Measurements from ENCODE around the gene LASP1. TPM values are rescaled to one million over a fixed set of nuclear protein-coding genes. Genes with fewer than 3 reads are reported as not detected.
"Not testable (repeated sequence)": the region's sequence is repeated elsewhere in the genome, so short reads cannot be mapped to it uniquely, and the experiment has no call there.

Gene LASP1
- total RNA-seq, 1 donor from 2014 or later: 300 TPM

DNA sequence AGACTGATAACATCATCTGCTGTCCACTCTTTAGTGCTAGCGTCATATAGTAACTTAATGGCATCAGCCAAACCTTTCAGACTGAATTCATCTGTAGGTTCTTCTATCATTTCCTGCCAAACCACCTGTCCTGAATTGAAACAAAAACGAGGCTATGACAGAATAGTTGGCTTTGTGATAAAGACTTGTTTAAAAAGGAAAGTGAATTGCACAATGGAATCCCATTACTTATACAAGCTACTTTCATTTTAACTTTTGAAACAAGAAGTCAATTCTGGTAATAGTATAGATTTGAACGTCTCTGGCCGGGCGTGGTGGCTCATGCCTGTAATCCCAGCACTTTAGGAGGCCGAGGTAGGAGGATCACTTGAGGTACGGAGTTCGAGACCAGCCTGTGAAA, 73.7 kb downstream of the LASP1 start:
- Histone ChIP-seq H3K27ac (no peak overlapping the region), H3K9me3 (no peaks in the 10 kb centered on the region), H3K36me3 (no peaks in the 10 kb centered on the region), H3K27me3 (no peaks in the 10 kb centered on the region), H3K4me3 (no peak overlapping the region), H3K4me1 (no peaks in the 10 kb centered on the region)
- TF ChIP-seq, protein P1, sequence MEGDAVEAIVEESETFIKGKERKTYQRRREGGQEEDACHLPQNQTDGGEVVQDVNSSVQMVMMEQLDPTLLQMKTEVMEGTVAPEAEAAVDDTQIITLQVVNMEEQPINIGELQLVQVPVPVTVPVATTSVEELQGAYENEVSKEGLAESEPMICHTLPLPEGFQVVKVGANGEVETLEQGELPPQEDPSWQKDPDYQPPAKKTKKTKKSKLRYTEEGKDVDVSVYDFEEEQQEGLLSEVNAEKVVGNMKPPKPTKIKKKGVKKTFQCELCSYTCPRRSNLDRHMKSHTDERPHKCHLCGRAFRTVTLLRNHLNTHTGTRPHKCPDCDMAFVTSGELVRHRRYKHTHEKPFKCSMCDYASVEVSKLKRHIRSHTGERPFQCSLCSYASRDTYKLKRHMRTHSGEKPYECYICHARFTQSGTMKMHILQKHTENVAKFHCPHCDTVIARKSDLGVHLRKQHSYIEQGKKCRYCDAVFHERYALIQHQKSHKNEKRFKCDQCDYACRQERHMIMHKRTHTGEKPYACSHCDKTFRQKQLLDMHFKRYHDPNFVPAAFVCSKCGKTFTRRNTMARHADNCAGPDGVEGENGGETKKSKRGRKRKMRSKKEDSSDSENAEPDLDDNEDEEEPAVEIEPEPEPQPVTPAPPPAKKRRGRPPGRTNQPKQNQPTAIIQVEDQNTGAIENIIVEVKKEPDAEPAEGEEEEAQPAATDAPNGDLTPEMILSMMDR (IDR thresholded peaks at IDR 0.05): no peak
- DNase-seq (ENCODE audit: low spot score in 2 of 2): no peak
- intact Hi-C loops (cut with DNase I): no loop called here

DNA sequence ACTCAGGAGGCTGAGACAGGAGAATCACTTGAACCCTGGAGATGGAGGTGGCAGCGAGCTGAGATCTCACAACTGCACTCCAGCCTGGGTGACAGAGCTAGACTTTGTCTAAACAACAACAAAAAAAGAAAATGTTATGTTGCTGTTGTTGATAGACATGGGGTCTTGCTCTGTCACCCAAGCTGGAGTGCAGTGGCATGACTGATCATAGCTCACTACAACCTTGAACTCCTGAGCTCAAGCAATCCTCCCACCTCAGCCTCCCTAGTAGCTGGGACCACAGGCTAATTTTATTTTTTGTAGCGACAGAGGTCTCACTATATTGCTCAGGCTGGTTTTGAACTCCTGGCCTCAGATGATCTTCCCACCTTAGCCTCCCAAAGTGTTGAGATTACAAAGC, 77.3 kb downstream of the LASP1 start:
- Histone ChIP-seq H3K36me3 (no peaks in the 10 kb centered on the region), H3K27ac (no peak overlapping the region), H3K9me3 (no peaks in the 10 kb centered on the region), H3K27me3 (no peaks in the 10 kb centered on the region), H3K4me1 (no peaks in the 10 kb centered on the region), H3K4me3 (no peak overlapping the region)
- TF ChIP-seq, protein P1 (IDR thresholded peaks at IDR 0.05): no peak
- intact Hi-C loops (cut with DNase I): no loop called here
- DNase-seq (ENCODE audit: low spot score in 2 of 2): no peak

DNA sequence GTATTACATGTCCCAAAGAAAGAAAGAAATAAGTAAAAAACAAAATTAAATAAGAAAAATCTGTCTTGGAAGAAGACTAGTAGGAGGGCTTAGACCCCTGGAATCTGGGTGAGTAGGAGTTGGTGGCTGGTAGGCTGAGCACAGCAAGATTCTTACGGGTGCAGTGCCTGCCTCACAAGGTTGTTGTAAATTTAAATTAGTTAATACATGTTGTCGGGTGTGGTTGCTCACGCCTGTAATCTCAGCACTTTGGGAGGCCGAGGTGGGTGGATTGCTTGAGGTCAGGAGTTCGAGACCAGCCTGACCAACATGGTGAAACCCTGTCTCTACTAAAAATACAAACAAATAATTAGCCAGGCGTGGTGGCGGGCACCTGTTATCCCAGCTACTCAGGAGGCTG, 83.9 kb downstream of the LASP1 start:
- DNase-seq (ENCODE audit: low spot score in 2 of 2); intact Hi-C loops (cut with DNase I); H3K4me1 ChIP-seq; H3K27ac ChIP-seq; H3K9me3 ChIP-seq; H3K36me3 ChIP-seq; H3K27me3 ChIP-seq; H3K4me3 ChIP-seq: not testable (repeated sequence)

DNA sequence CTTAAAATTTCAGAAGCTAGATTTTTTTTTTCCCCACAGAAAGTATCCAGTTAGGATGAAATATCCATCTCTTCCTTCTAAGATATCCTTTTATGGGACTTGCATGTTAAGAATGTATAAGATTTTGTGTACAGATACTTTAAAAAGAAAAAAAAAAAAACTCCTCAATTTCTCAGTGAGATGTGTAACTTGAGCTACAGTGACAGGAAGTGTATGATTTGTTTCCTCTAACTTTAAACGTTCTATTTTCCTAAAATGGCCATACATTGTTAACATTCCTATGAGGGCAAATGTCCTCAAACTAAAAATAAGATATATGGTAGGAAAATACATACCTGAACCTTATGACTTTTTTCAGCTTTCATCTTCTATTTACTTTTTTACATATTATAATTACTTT, 88.5 kb downstream of the LASP1 start:
- Histone ChIP-seq H3K4me3 (no peak overlapping the region), H3K36me3 (no peaks in the 10 kb centered on the region), H3K27me3 (no peaks in the 10 kb centered on the region), H3K9me3 (no peaks in the 10 kb centered on the region), H3K4me1 (peaks cover 0 to 4% of the 10 kb centered on the region in 2 donors), H3K27ac (peak overlapping the region; percentile 31 to 58)
- intact Hi-C loops (cut with DNase I): no loop called here
- TF ChIP-seq, protein P1 (IDR thresholded peaks at IDR 0.05): no peak
- DNase-seq (ENCODE audit: low spot score in 2 of 2): no peak

DNA sequence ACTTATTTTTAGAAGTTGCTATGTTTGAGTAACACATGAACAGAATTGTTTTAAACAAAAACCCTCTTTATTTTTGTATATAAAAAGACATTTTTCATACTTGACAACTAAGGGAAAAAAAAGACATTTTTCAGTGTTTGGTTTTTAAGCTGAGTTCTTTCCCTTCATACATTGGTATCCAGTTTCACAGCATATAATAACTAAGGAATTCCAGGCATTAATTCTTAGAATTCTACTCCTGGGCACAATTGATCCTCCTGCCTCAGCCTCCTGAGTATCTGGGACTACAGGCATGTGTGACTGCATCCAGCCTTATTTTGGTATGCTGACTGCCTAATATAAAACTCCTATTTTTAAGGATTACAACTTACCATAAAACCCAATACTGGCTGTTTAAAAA, 88.9 kb downstream of the LASP1 start:
- intact Hi-C loops (cut with DNase I): no loop called here
- Histone ChIP-seq H3K9me3 (no peaks in the 10 kb centered on the region), H3K4me3 (no peak overlapping the region), H3K4me1 (peaks cover 0 to 4% of the 10 kb centered on the region in 2 donors), H3K27me3 (no peaks in the 10 kb centered on the region), H3K36me3 (no peaks in the 10 kb centered on the region), H3K27ac (peak overlapping the region; percentile 46 to 58)
- TF ChIP-seq, protein P1 (IDR thresholded peaks at IDR 0.05): no peak
- DNase-seq (ENCODE audit: low spot score in 2 of 2): no peak

DNA sequence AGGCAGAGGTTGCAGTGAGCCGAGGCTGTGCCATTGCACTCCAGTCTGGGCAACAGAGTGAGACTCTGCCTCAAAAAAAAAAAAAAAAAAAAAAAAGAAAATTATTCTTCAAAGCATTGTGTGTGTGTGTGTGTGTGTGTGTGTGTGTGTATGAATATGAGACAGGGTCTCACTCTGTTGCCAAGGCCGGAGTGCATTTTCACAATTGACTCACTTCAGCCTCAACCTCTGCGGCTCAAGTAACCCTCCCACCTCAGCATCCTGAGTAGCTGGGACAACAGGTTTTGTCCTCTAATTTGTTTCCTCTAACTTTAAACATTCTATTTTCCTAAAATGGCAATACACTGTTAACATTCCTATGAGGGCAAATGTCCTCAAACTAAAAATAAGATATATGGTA, 89.7 kb downstream of the LASP1 start:
- H3K9me3 ChIP-seq: no peaks in the 10 kb centered on the region
- H3K27me3 ChIP-seq: no peaks in the 10 kb centered on the region
- peak overlapping the region; percentile 46 to 58 for H3K27ac ChIP-seq
- H3K4me3 ChIP-seq: no peak overlapping the region
- TF ChIP-seq, protein P1 (IDR thresholded peaks at IDR 0.05): no peak
- no peak for DNase-seq (ENCODE audit: low spot score in 2 of 2)
- H3K36me3 ChIP-seq: no peaks in the 10 kb centered on the region
- peaks cover 0 to 4% of the 10 kb centered on the region in 2 donors for H3K4me1 ChIP-seq
- intact Hi-C loops (cut with DNase I): no loop called here

Data from ascending aorta (tissue), 2 donors.